ENCODE results near the gene C8A. TPM values are rescaled to one million over a fixed set of nuclear protein-coding genes. Genes with fewer than 3 reads are reported as not detected.

Gene C8A
- total and polyA plus RNA-seq, 4 experiments from 2014 or later, result not detected

GRCh38 chr1:56901716-56902115, 47.1 kb downstream of the C8A start:
- Histone ChIP-seq H3K27ac (ENCODE audit: low read depth, low read length) (no peak overlapping the region), H3K27me3 (ENCODE audit: insufficient read depth, low read length) (no peaks in the 10 kb centered on the region), H3K4me3 (ENCODE audit: low read length in 2 of 2) (no peak overlapping the region), H3K4me1 (ENCODE audit: insufficient read depth, low read length) (no peaks in the 10 kb centered on the region), H3K36me3 (ENCODE audit: insufficient read depth, low read length) (no peaks in the 10 kb centered on the region), H3K9me3 (ENCODE audit: control insufficient read depth in 1 of 2, low read length in 2 of 2) (no peaks in the 10 kb centered on the region)
- no peak overlapping the region for H3K27ac Mint-ChIP-seq
- intact Hi-C loops (cut with micrococcal nuclease), result no loop called here
- ChIA-PET CTCF (ENCODE audit: partially characterized antibody) (no interaction called here), POLR2A (ENCODE audit: partially characterized antibody) (no interaction called here)
- no peak for DNase-seq
- H3K27me3 Mint-ChIP-seq, result peaks cover 0 to 4% of the 10 kb centered on the region in 2 donors
- peaks cover 0 to 2% (median 0%) of the 10 kb centered on the region in 8 donors for H3K9me3 Mint-ChIP-seq
- H3K4me1 Mint-ChIP-seq, result no peaks in the 10 kb centered on the region
- no peaks in the 10 kb centered on the region for H3K36me3 Mint-ChIP-seq
- no peak overlapping the region for H3K4me3 Mint-ChIP-seq

DNA sequence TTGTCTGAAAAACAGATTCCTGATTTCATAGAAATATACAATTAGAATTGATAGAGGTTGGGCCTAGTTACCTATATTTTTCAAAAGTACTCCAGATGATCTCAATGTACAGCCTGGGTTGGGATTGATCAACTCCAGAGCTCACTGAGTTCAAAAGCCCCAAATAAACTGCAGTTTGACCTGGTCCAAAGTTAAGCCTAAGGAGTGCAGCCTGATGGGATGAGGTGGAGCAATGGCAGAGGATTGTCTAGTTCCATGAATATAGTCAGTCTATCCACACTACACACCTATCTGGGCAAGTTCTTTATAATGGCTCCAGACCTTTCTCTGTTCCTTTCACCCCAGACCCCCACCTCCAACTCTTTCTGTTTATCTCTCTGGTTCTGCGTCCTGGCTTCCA, 49.2 kb downstream of the C8A start:
- POLR2A ChIA-PET (ENCODE audit: partially characterized antibody), result no interaction called here

DNA sequence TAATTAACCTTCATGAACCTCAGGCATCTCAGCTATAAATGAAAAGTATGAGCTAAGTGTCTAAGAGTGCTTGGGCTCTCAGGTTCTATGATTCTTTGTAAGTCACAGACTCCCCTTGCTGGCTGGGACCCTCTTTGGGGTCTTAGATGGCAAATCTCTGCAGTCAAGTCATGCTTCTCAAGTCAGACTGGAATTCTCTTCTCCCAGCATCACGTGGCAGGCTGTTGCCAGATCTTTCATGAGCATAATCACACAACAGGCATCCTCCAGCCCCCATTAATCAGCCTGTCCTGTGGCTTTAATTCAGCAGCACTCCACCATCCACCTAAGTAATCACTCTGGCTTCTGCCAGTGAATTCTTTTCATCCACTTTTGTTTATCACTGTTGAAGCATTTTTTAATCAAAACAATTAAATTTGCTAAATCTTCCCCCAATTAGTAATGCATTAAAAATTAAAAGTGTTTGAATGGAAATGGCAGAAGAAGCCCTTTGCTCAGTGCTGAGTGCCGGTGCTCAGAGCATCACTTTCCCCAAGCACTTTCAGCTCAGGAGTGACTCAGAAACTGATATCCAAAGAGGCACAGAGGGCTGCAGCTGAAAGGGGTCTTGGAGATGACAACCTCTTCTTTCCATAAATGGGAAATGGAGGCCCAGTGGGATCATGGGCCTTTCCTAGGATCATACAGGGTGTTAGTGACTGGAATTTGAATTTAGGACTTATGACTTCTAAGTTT, 50.2 kb downstream of the C8A start:
- intact Hi-C loops (cut with micrococcal nuclease), result no loop called here
- H3K36me3 ChIP-seq (ENCODE audit: insufficient read depth, low read length), result no peaks in the 10 kb centered on the region
- peaks cover 1 to 2% of the 10 kb centered on the region in 2 donors for H3K27me3 Mint-ChIP-seq
- H3K27ac ChIP-seq (ENCODE audit: low read depth, low read length), result no peak overlapping the region
- no peak for DNase-seq
- H3K4me1 ChIP-seq (ENCODE audit: insufficient read depth, low read length), result no peaks in the 10 kb centered on the region
- no peaks in the 10 kb centered on the region for H3K9me3 ChIP-seq (ENCODE audit: control insufficient read depth in 1 of 2, low read length in 2 of 2)
- H3K9me3 Mint-ChIP-seq, result peaks cover 0 to 2% (median 0%) of the 10 kb centered on the region in 8 donors
- H3K36me3 Mint-ChIP-seq, result no peaks in the 10 kb centered on the region
- ChIA-PET CTCF (ENCODE audit: partially characterized antibody) (no interaction called here), POLR2A (ENCODE audit: partially characterized antibody) (no interaction called here)
- H3K27ac Mint-ChIP-seq, result no peak overlapping the region
- H3K4me3 ChIP-seq (ENCODE audit: low read length in 2 of 2), result no peak overlapping the region
- H3K4me3 Mint-ChIP-seq, result no peak overlapping the region
- H3K4me1 Mint-ChIP-seq, result no peaks in the 10 kb centered on the region
- H3K27me3 ChIP-seq (ENCODE audit: insufficient read depth, low read length), result no peaks in the 10 kb centered on the region

More for the DNA sequence above, 49.2 kb downstream of the C8A start:
- Histone ChIP-seq H3K27me3 (ENCODE audit: insufficient read depth, low read length) (no peaks in the 10 kb centered on the region), H3K27ac (ENCODE audit: low read depth, low read length) (no peak overlapping the region), H3K4me3 (ENCODE audit: low read length in 2 of 2) (no peak overlapping the region), H3K4me1 (ENCODE audit: insufficient read depth, low read length) (no peaks in the 10 kb centered on the region), H3K36me3 (ENCODE audit: insufficient read depth, low read length) (no peaks in the 10 kb centered on the region), H3K9me3 (ENCODE audit: control insufficient read depth in 1 of 2, low read length in 2 of 2) (no peaks in the 10 kb centered on the region)
- no peak for DNase-seq
- Mint-ChIP-seq H3K36me3 (no peaks in the 10 kb centered on the region), H3K9me3 (peaks cover 0 to 2% (median 0%) of the 10 kb centered on the region in 8 donors), H3K27ac (no peak overlapping the region), H3K4me3 (no peak overlapping the region), H3K27me3 (peaks cover 0 to 4% of the 10 kb centered on the region in 2 donors), H3K4me1 (no peaks in the 10 kb centered on the region)
- CTCF ChIA-PET (ENCODE audit: partially characterized antibody), result no interaction called here
- intact Hi-C loops (cut with micrococcal nuclease), result no loop called here

GRCh38 chr1:56905667-56906066, 51.1 kb downstream of the C8A start:
- Histone ChIP-seq H3K4me3 (ENCODE audit: low read length in 2 of 2) (no peak overlapping the region), H3K36me3 (ENCODE audit: insufficient read depth, low read length) (no peaks in the 10 kb centered on the region), H3K27ac (ENCODE audit: low read depth, low read length) (no peak overlapping the region), H3K27me3 (ENCODE audit: insufficient read depth, low read length) (no peaks in the 10 kb centered on the region), H3K4me1 (ENCODE audit: insufficient read depth, low read length) (no peaks in the 10 kb centered on the region), H3K9me3 (ENCODE audit: control insufficient read depth in 1 of 2, low read length in 2 of 2) (no peaks in the 10 kb centered on the region)
- CTCF ChIA-PET (ENCODE audit: partially characterized antibody), result no interaction called here
- no peaks in the 10 kb centered on the region for H3K36me3 Mint-ChIP-seq
- DNase-seq, result no peak
- no peaks in the 10 kb centered on the region for H3K4me1 Mint-ChIP-seq
- peaks cover 1 to 2% of the 10 kb centered on the region in 2 donors for H3K27me3 Mint-ChIP-seq
- no peak overlapping the region for H3K4me3 Mint-ChIP-seq
- H3K27ac Mint-ChIP-seq, result no peak overlapping the region
- peaks cover 0 to 2% (median 0%) of the 10 kb centered on the region in 8 donors for H3K9me3 Mint-ChIP-seq
- intact Hi-C loops (cut with micrococcal nuclease), result no loop called here
- POLR2A ChIA-PET (ENCODE audit: partially characterized antibody), result no interaction called here

- H3K36me3 ChIP-seq (ENCODE audit: insufficient read depth, low read length), result no peaks in the 10 kb centered on the region
- ChIA-PET POLR2A (ENCODE audit: partially characterized antibody) (no interaction called here), CTCF (ENCODE audit: partially characterized antibody) (no interaction called here)
- H3K4me1 Mint-ChIP-seq, result no peaks in the 10 kb centered on the region
- H3K27ac Mint-ChIP-seq, result no peak overlapping the region
- H3K4me3 ChIP-seq (ENCODE audit: low read length in 2 of 2), result no peak overlapping the region
- peaks cover 2 to 3% of the 10 kb centered on the region in 2 donors for H3K27me3 Mint-ChIP-seq
- no peaks in the 10 kb centered on the region for H3K36me3 Mint-ChIP-seq
- no peaks in the 10 kb centered on the region for H3K27me3 ChIP-seq (ENCODE audit: insufficient read depth, low read length)
- H3K9me3 ChIP-seq (ENCODE audit: control insufficient read depth in 1 of 2, low read length in 2 of 2), result no peaks in the 10 kb centered on the region
- no peak for DNase-seq
- no peak overlapping the region for H3K4me3 Mint-ChIP-seq
- H3K27ac ChIP-seq (ENCODE audit: low read depth, low read length), result no peak overlapping the region
- H3K9me3 Mint-ChIP-seq, result peaks cover 0 to 2% (median 0%) of the 10 kb centered on the region in 8 donors
- no peaks in the 10 kb centered on the region for H3K4me1 ChIP-seq (ENCODE audit: insufficient read depth, low read length)
- intact Hi-C loops (cut with micrococcal nuclease), result no loop called here
Observed at GRCh38 chr1:56908619-56909221, 54.1 kb downstream of the C8A start.

- intact Hi-C loops (cut with micrococcal nuclease), result no loop called here
- no peak overlapping the region for H3K4me3 ChIP-seq (ENCODE audit: low read length in 2 of 2)
Observed at GRCh38 chr1:56910441-56910985, 55.9 kb downstream of the C8A start.

DNA sequence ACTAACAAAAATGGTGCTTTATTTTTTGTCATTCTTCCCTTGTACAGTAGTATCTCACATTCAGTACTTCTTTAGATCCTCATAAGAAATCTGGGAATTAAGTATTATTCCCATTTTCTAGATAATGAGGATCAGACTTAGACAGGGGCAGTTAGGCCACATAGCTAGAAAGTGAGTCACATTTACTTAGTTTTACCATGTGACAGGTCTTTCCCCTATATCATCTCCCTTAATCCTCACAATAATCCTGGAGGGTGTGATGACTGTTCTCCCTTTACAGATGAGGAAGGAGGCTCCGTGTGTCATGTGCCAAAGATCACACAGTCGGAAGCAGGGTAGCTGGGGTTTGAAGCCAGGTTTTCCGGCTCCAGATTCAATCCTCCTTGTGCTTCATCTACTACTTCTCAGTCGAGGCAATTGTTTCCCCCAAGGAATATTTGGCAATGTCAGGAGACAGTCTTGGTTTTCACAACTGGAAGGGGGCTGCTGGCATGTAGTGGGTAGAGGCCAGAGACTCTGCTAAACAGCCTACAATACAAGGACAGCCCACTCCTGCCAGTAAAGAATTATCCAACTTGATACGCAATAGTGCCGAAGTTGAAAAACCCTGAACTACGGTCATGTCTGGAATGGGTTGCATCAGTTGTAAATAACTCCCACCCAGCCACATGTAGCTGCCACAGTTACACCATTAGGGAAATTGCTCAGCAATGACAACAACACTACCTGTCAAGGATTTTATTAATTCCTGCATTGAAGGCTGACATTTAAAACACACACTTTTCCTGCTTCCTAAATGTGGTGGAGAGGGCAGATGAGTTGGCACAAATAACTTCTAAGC, 56.7 kb downstream of the C8A start:
- Mint-ChIP-seq H3K27ac (no peak overlapping the region), H3K27me3 (peaks cover 2 to 3% of the 10 kb centered on the region in 2 donors), H3K4me3 (no peak overlapping the region), H3K36me3 (no peaks in the 10 kb centered on the region), H3K9me3 (peaks cover 0 to 2% (median 0%) of the 10 kb centered on the region in 8 donors), H3K4me1 (no peaks in the 10 kb centered on the region)
- ChIA-PET POLR2A (ENCODE audit: partially characterized antibody) (no interaction called here), CTCF (ENCODE audit: partially characterized antibody) (no interaction called here)
- Histone ChIP-seq H3K4me3 (ENCODE audit: low read length in 2 of 2) (no peak overlapping the region), H3K36me3 (ENCODE audit: insufficient read depth, low read length) (no peaks in the 10 kb centered on the region), H3K27me3 (ENCODE audit: insufficient read depth, low read length) (no peaks in the 10 kb centered on the region), H3K4me1 (ENCODE audit: insufficient read depth, low read length) (no peaks in the 10 kb centered on the region), H3K9me3 (ENCODE audit: control insufficient read depth in 1 of 2, low read length in 2 of 2) (no peaks in the 10 kb centered on the region), H3K27ac (ENCODE audit: low read depth, low read length) (no peak overlapping the region)
- no peak for DNase-seq
- intact Hi-C loops (cut with micrococcal nuclease), result no loop called here

More at GRCh38 chr1:56910441-56910985, 55.9 kb downstream of the C8A start:
- Mint-ChIP-seq H3K4me3 (no peak overlapping the region), H3K27ac (no peak overlapping the region), H3K36me3 (no peaks in the 10 kb centered on the region), H3K9me3 (peaks cover 0 to 2% (median 0%) of the 10 kb centered on the region in 8 donors), H3K27me3 (peaks cover 2 to 3% of the 10 kb centered on the region in 2 donors), H3K4me1 (no peaks in the 10 kb centered on the region)
- no peak for DNase-seq
- Histone ChIP-seq H3K4me1 (ENCODE audit: insufficient read depth, low read length) (no peaks in the 10 kb centered on the region), H3K36me3 (ENCODE audit: insufficient read depth, low read length) (no peaks in the 10 kb centered on the region), H3K27ac (ENCODE audit: low read depth, low read length) (no peak overlapping the region), H3K27me3 (ENCODE audit: insufficient read depth, low read length) (no peaks in the 10 kb centered on the region), H3K9me3 (ENCODE audit: control insufficient read depth in 1 of 2, low read length in 2 of 2) (no peaks in the 10 kb centered on the region)
- ChIA-PET CTCF (ENCODE audit: partially characterized antibody) (no interaction called here), POLR2A (ENCODE audit: partially characterized antibody) (no interaction called here)

Data from CD4-positive, alpha-beta memory T cell (primary cell).